ENCODE data around the gene RGS7. TPM values are rescaled to one million over a fixed set of nuclear protein-coding genes. Genes with fewer than 3 reads are reported as not detected.

The RGS7 gene
- total RNA-seq, 2 experiments from 2014 or later = not detected

- peaks cover 0 to 2% of the 10 kb centered on the region in 2 experiments for H3K9me3 ChIP-seq (ENCODE audit: control insufficient read depth in 1 of 2, insufficient read depth in 1 of 2, low read length in 2 of 2)
- H3K4me1 ChIP-seq (ENCODE audit: insufficient read depth, low read length) = no peaks in the 10 kb centered on the region
- Mint-ChIP-seq H3K27me3 (no peaks in the 10 kb centered on the region), H3K9me3 (peaks cover 3% of the 10 kb centered on the region), H3K27ac (no peak overlapping the region), H3K4me3 (no peak overlapping the region), H3K36me3 (ENCODE audit: low read depth) (no peaks in the 10 kb centered on the region), H3K4me1 (ENCODE audit: low read depth) (no peaks in the 10 kb centered on the region)
- CTCF ChIA-PET = no interaction called here
- DNase-seq (no peak), ATAC-seq (ENCODE audit: poor library complexity) (no peak)
- no peaks in the 10 kb centered on the region for H3K27me3 ChIP-seq (ENCODE audit: control insufficient read depth in 1 of 2, insufficient read depth in 2 of 2, low read length in 2 of 2)
- TF ChIP-seq CTCF (IDR thresholded peaks at IDR 0.05) = no peak
- intact Hi-C loops (cut with DNase I, micrococcal nuclease) = no loop called here
- no peak overlapping the region for H3K27ac ChIP-seq (ENCODE audit: low read depth in 1 of 2, low read length in 2 of 2)
- no peaks in the 10 kb centered on the region for H3K36me3 ChIP-seq (ENCODE audit: insufficient read depth, low read length)
- POLR2A ChIA-PET = no interaction called here
- no peak overlapping the region for H3K4me3 ChIP-seq (ENCODE audit: low read length)
Observed at GRCh38 chr1:240829487-240829886, 527.5 kb downstream of the RGS7 start.

- H3K27me3 Mint-ChIP-seq = no peaks in the 10 kb centered on the region
- ATAC-seq (ENCODE audit: poor library complexity) (no peak), DNase-seq (no peak)
- H3K36me3 Mint-ChIP-seq (ENCODE audit: low read depth) = no peaks in the 10 kb centered on the region
- CTCF ChIA-PET = no interaction called here
- TF ChIP-seq CTCF (IDR thresholded peaks at IDR 0.05) = no peak
- POLR2A ChIA-PET = no interaction called here
- H3K27ac ChIP-seq (ENCODE audit: low read depth in 1 of 2, low read length in 2 of 2) = no peak overlapping the region
- H3K4me3 ChIP-seq (ENCODE audit: low read length) = no peak overlapping the region
- peaks cover 0 to 7% of the 10 kb centered on the region in 2 experiments for H3K9me3 ChIP-seq (ENCODE audit: control insufficient read depth in 1 of 2, insufficient read depth in 1 of 2, low read length in 2 of 2)
- no peaks in the 10 kb centered on the region for H3K4me1 Mint-ChIP-seq (ENCODE audit: low read depth)
- no peak overlapping the region for H3K27ac Mint-ChIP-seq
- H3K36me3 ChIP-seq (ENCODE audit: insufficient read depth, low read length) = no peaks in the 10 kb centered on the region
- H3K4me3 Mint-ChIP-seq = no peak overlapping the region
- H3K27me3 ChIP-seq (ENCODE audit: control insufficient read depth in 1 of 2, insufficient read depth in 2 of 2, low read length in 2 of 2) = no peaks in the 10 kb centered on the region
- intact Hi-C loops (cut with DNase I, micrococcal nuclease) = no loop called here
- peaks cover 3% of the 10 kb centered on the region for H3K9me3 Mint-ChIP-seq
- H3K4me1 ChIP-seq (ENCODE audit: insufficient read depth, low read length) = no peaks in the 10 kb centered on the region
Observed at GRCh38 chr1:240827786-240828185, 529.2 kb downstream of the RGS7 start.

GRCh38 chr1:240824238-240824637 lies 532.8 kb downstream of the RGS7 start:
- Histone ChIP-seq H3K4me1 (ENCODE audit: insufficient read depth, low read length) (no peaks in the 10 kb centered on the region), H3K36me3 (ENCODE audit: insufficient read depth, low read length) (no peaks in the 10 kb centered on the region), H3K9me3 (ENCODE audit: control insufficient read depth in 1 of 2, insufficient read depth in 1 of 2, low read length in 2 of 2) (peaks cover 0 to 10% of the 10 kb centered on the region in 2 experiments), H3K27ac (ENCODE audit: low read depth in 1 of 2, low read length in 2 of 2) (no peak overlapping the region), H3K27me3 (ENCODE audit: control insufficient read depth in 1 of 2, insufficient read depth in 2 of 2, low read length in 2 of 2) (no peaks in the 10 kb centered on the region), H3K4me3 (ENCODE audit: low read length) (no peak overlapping the region)
- Mint-ChIP-seq H3K9me3 (no peaks in the 10 kb centered on the region), H3K4me3 (no peak overlapping the region), H3K4me1 (ENCODE audit: low read depth) (no peaks in the 10 kb centered on the region), H3K27me3 (no peaks in the 10 kb centered on the region), H3K36me3 (ENCODE audit: low read depth) (no peaks in the 10 kb centered on the region), H3K27ac (no peak overlapping the region)
- TF ChIP-seq CTCF (IDR thresholded peaks at IDR 0.05) = no peak
- intact Hi-C loops (cut with DNase I, micrococcal nuclease) = no loop called here
- CTCF ChIA-PET = no interaction called here
- no peak for ATAC-seq (ENCODE audit: poor library complexity)
- POLR2A ChIA-PET = no interaction called here
- DNase-seq = no peak
